SK-N-SH (cell line): ENCODE measurements around the gene EVI5. TPM values are rescaled to one million over a fixed set of nuclear protein-coding genes. Genes with fewer than 3 reads are reported as not detected.

ENCODE experiments used
- CTCF ChIA-PET: fragments of 300-600, 350-600 bp; formaldehyde crosslinking; extraction: SDS; loops from one replicate; lab custom pipeline; 2021; lab: Yijun Ruan, JAX
- POLR2A ChIA-PET: fragments of 350-600 bp; sonication (Branson Sonifier 250); formaldehyde crosslinking; extraction: SDS; loops from one replicate; lab custom pipeline; 2020; ENCODE audit warnings: antibody characterized with exemption, inconsistent platforms; lab: Yijun Ruan, JAX
- DNase-seq: peaks from one replicate; pipeline ENCODE4 v3.0.0; 2012
- H2AFZ ChIP-seq: fragments of 200-600 bp; sonication (generic); 2 replicates; pipeline ENCODE4 v1.8.1; 2016; ENCODE audit warnings: antibody characterized with exemption, mild to moderate bottlenecking, low read depth
- H3F3A ChIP-seq: fragments of 200-600 bp; sonication (generic); replicated peaks from 2 replicates; pipeline ENCODE3; 2016; ENCODE audit warnings: antibody characterized with exemption, mild to moderate bottlenecking; ENCODE audit not compliant: insufficient read depth
- H3K27ac ChIP-seq, 2 experiments: fragments of 200-500 bp in 1 of 2; fragments of 200-600 bp in 1 of 2; sonication (Bioruptor generic) in 1 of 2; sonication (generic), shearing (Covaris generic) in 1 of 2; 2 replicates each; pipeline versions ENCODE4 v1.5.1 to v1.6.1; 2014 to 2016; ENCODE audit warnings: low read depth in 2 of 2, inconsistent platforms in 1 of 2, low read length in 1 of 2, mild to moderate bottlenecking in 1 of 2, mixed read lengths in 1 of 2
- H3K27me3 ChIP-seq: fragments of 200-600 bp; sonication (generic), shearing (Covaris generic); 2 replicates; pipeline ENCODE4 v1.6.1; 2016; ENCODE audit warnings: mixed run types; ENCODE audit not compliant: insufficient read depth
- H3K36me3 ChIP-seq, 2 experiments: fragments of 200-500 bp in 1 of 2; fragments of 200-600 bp in 1 of 2; sonication (Bioruptor generic) in 1 of 2; sonication (generic) in 1 of 2; replicated peaks in 1 of 2; 2 replicates each; pipeline versions ENCODE3 to v1.5.1; 2014 to 2016; ENCODE audit warnings: low read length in 1 of 2, mild to moderate bottlenecking in 1 of 2; ENCODE audit not compliant: insufficient read depth in 2 of 2, control insufficient read depth in 1 of 2
- H3K4me1 ChIP-seq, 2 experiments: fragments of 200-500 bp in 1 of 2; fragments of 200-600 bp in 1 of 2; sonication (Bioruptor generic) in 1 of 2; sonication (generic), shearing (Covaris generic) in 1 of 2; 2 replicates each; pipeline versions ENCODE4 v1.5.1 to v1.6.1; 2014 to 2016; ENCODE audit warnings: low read depth in 1 of 2, low read length in 1 of 2, mixed run types in 1 of 2; ENCODE audit not compliant: insufficient read depth in 2 of 2, control insufficient read depth in 1 of 2
- H3K4me2 ChIP-seq: fragments of 200-600 bp; sonication (generic), shearing (Covaris generic); 2 replicates; pipeline ENCODE4 v1.6.1; 2017; ENCODE audit warnings: mixed run types
- H3K4me3 ChIP-seq, 2 experiments: fragments of 200-500 bp in 1 of 2; fragments of 200-600 bp in 1 of 2; sonication (Bioruptor generic) in 1 of 2; sonication (generic), shearing (Covaris generic) in 1 of 2; 2 replicates each; pipeline versions ENCODE4 v1.5.1 to v1.8.1; 2014 to 2016; ENCODE audit warnings: low read depth in 2 of 2, inconsistent platforms in 1 of 2, low read length in 1 of 2, mild to moderate bottlenecking in 1 of 2, mixed read lengths in 1 of 2, moderate library complexity in 1 of 2
- H3K79me2 ChIP-seq: fragments of 200-600 bp; sonication (generic); 2 replicates; pipeline ENCODE4 v1.8.1; 2017; ENCODE audit warnings: mild to moderate bottlenecking; ENCODE audit not compliant: insufficient read depth
- H3K9ac ChIP-seq: fragments of 200-600 bp; sonication (generic); 2 replicates; pipeline ENCODE4 v1.6.1; 2017; ENCODE audit warnings: mixed run types
- H3K9me2 ChIP-seq: fragments of 200-600 bp; sonication (generic); 2 replicates; pipeline ENCODE4 v1.6.1; 2017; ENCODE audit warnings: mixed run types
- H3K9me3 ChIP-seq: fragments of 200-600 bp; sonication (generic); 2 replicates; pipeline ENCODE4 v1.6.1; 2017; ENCODE audit warnings: mixed run types, mild to moderate bottlenecking, moderate library complexity
- H4K20me1 ChIP-seq: fragments of 200-600 bp; sonication (generic); 2 replicates; pipeline ENCODE4 v1.6.1; 2017; ENCODE audit warnings: mild to moderate bottlenecking, mixed run types; ENCODE audit not compliant: insufficient read depth
- ELF1 ChIP-seq: IDR thresholded peaks from 2 replicates; pipeline ENCODE4 v1.4.0; 2012
- EZH2phosphoT487 ChIP-seq: fragments of 200-600 bp; sonication (generic); IDR thresholded peaks from 2 replicates; pipeline ENCODE4 v1.6.1; 2017; ENCODE audit warnings: low read depth, mixed run types, mild to moderate bottlenecking, antibody characterized with exemption, moderate library complexity, borderline replicate concordance
- FOSL2 ChIP-seq: IDR thresholded peaks from 2 replicates; pipeline ENCODE4 v1.4.0; 2012; ENCODE audit warnings: low read depth, mild to moderate bottlenecking, moderate library complexity, borderline replicate concordance
- FOXM1 ChIP-seq: IDR thresholded peaks from 2 replicates; pipeline ENCODE4 v1.4.0; 2012; ENCODE audit warnings: low read depth, mild to moderate bottlenecking
- GABPA ChIP-seq: IDR thresholded peaks from 2 replicates; pipeline ENCODE4 v1.4.0; 2012; ENCODE audit warnings: low read depth, mild to moderate bottlenecking
- GATA2 ChIP-seq: sonication (generic); formaldehyde crosslinking; IDR thresholded peaks from 2 replicates; pipeline ENCODE4 v1.5.0; 2020; ENCODE audit warnings: mild to moderate bottlenecking, missing genetic modification reagents
- MXI1 ChIP-seq: IDR thresholded peaks from 2 replicates; pipeline ENCODE4 v1.6.1; 2012; ENCODE audit warnings: mild to moderate bottlenecking, low read depth, low read length, improper control_type of control experiment
- POLR2AphosphoS5 ChIP-seq: IDR thresholded peaks from 2 replicates; pipeline ENCODE4 v1.6.1; 2012; ENCODE audit warnings: low read depth, low read length
- RCOR1 ChIP-seq: fragments of 150-350 bp; IDR thresholded peaks from 2 replicates; pipeline ENCODE4 v1.6.1; 2017; ENCODE audit warnings: antibody characterized with exemption, low read length
- SIN3A ChIP-seq: IDR thresholded peaks from 2 replicates; pipeline ENCODE4 v1.6.1; 2012; ENCODE audit warnings: low read depth, mild to moderate bottlenecking, low read length, moderate library complexity, borderline replicate concordance
- WGBS: methylation state at CpG from one replicate; pipeline ENCODE4 v1.1.6; 2017; ENCODE audit warnings: low lambda C conversion rate; 5-methylcytosine and 5-hydroxymethylcytosine counted together
- polyA plus RNA-seq, 3 experiments: library from polyadenylated mRNA; depleted of rRNA; stranded (reverse); fragments of >200 nt; gene quantifications; 2 replicates each; pipeline ENCODE4 v1.2.3, GENCODE V29; 2012
- TF ChIP-seq, protein P1 (sequence below): fragments of 150-350 bp; IDR thresholded peaks from 2 replicates; pipeline ENCODE4 v1.6.1; 2016; ENCODE audit warnings: mild to moderate bottlenecking, low read depth, low read length
- TF ChIP-seq, protein P2 (sequence below): fragments of 200-600 bp; sonication (generic); IDR thresholded peaks from 2 replicates; pipeline ENCODE4 v1.6.1; 2017; ENCODE audit warnings: antibody characterized with exemption, mild to moderate bottlenecking, moderate library complexity
- TF ChIP-seq, protein P3 (sequence below): IDR thresholded peaks from 2 replicates; pipeline ENCODE4; 2012
- TF ChIP-seq, protein P4 (sequence below): IDR thresholded peaks from 2 replicates; pipeline ENCODE4 v1.6.1; 2012; ENCODE audit warnings: mild to moderate bottlenecking, low read depth, low read length, moderate library complexity

EVI5 gene
- polyA plus RNA-seq, 1 of the 3 experiments (the other 2 are of a cell fraction), result 5.7 TPM

DNA sequence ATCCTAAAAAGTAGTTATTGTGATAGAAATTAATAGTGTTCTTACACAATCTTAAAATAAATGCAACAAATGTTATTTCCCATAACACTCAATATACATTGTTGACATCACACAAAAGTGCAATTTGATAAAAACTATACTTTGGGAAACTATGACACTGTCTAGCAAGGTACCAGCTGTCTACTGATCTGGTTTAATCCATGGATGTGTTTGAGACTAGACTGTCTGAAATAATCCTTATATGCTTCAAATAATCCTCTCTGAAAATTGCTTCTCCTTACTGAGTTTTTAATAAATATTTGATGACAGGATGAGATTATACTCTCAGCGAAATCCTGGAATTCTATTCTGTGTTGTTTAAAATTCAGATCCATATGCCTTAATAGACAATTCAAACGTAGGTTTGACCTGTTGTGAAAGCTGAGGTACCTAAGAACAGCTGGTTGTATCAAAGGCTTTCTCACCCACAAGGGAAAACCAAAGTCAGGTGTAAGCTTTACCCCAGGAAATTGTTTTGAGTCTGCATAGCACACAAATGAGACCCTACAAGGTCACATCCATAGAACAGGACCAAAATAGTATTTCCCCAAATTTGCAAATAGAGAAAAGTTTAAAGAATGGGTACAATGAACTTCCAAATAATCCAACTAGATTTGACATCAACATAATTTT, 289.4 kb downstream of the EVI5 start:
- H3K4me1 ChIP-seq, result no peaks in the 10 kb centered on the region
- H3K4me2 ChIP-seq, result no peak overlapping the region
- H3F3A ChIP-seq, result no peaks in the 10 kb centered on the region
- H3K9me3 ChIP-seq, result no peaks in the 10 kb centered on the region
- H3K27me3 ChIP-seq, result no peaks in the 10 kb centered on the region; the same call in 1 of the 2 replicates
- no peaks in the 10 kb centered on the region for H3K79me2 ChIP-seq
- CTCF ChIA-PET, result no interaction called here
- TF ChIP-seq MXI1 (no peak), FOSL2 (no peak)
- TF ChIP-seq, all 33 proteins: peak for 0
- H4K20me1 ChIP-seq, result no peaks in the 10 kb centered on the region
- H3K9me2 ChIP-seq, result no peaks in the 10 kb centered on the region
- H3K9ac ChIP-seq, result no peak overlapping the region
- DNase-seq, result no peak
- H3K27ac ChIP-seq, result no peak overlapping the region
- no peaks in the 10 kb centered on the region for H3K36me3 ChIP-seq
- H3K4me3 ChIP-seq, result no peak overlapping the region
- 13% methylated on average over 2 of the region's 2 CpGs for WGBS
- POLR2A ChIA-PET, result no interaction called here
- no peak overlapping the region for H2AFZ ChIP-seq

DNA sequence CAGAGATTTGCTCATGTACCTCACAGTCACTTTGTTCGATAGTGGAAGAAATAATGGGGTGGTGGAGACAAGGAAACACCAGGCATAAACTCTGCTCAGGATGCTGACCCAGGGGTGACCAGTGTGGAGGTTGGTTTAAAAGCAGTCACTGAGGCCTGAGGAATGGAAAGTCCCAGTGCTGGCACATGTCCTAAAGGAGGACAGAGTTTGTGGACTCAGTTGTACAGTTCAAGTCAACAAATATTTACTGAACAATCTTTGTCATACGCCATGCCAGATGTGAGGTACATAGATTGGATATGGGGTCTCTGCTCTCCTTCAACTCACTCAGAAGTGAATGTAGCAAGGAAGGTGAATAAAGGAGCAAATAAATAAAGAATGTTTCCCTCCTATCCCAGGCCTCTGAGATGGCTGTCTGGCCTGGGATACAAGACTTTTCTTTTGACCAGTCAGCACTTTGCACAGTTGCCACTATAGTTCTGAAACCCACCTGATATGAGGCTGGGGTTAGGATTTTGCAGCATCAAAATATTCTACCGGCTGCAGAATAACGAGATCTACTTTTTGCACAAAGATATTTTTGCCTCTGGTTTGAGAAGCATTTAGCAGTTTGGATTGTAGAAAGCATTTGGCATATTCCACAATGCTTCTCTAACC, 290.3 kb downstream of the EVI5 start:
- H3F3A ChIP-seq, result no peaks in the 10 kb centered on the region
- H3K9me3 ChIP-seq, result no peaks in the 10 kb centered on the region
- H3K79me2 ChIP-seq, result no peaks in the 10 kb centered on the region
- H3K27me3 ChIP-seq, result no peaks in the 10 kb centered on the region; the same call in 1 of the 2 replicates
- no peaks in the 10 kb centered on the region for H3K4me1 ChIP-seq
- H3K36me3 ChIP-seq, result no peaks in the 10 kb centered on the region
- no peak overlapping the region for H3K4me3 ChIP-seq
- H2AFZ ChIP-seq, result no peak overlapping the region
- DNase-seq, result no peak
- H4K20me1 ChIP-seq, result no peaks in the 10 kb centered on the region
- WGBS, result 55% methylated on average over 4 of the region's 4 CpGs
- no peak overlapping the region for H3K27ac ChIP-seq
- TF ChIP-seq, protein P1, sequence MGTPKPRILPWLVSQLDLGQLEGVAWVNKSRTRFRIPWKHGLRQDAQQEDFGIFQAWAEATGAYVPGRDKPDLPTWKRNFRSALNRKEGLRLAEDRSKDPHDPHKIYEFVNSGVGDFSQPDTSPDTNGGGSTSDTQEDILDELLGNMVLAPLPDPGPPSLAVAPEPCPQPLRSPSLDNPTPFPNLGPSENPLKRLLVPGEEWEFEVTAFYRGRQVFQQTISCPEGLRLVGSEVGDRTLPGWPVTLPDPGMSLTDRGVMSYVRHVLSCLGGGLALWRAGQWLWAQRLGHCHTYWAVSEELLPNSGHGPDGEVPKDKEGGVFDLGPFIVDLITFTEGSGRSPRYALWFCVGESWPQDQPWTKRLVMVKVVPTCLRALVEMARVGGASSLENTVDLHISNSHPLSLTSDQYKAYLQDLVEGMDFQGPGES, result no peak
- TF ChIP-seq, protein P2, sequence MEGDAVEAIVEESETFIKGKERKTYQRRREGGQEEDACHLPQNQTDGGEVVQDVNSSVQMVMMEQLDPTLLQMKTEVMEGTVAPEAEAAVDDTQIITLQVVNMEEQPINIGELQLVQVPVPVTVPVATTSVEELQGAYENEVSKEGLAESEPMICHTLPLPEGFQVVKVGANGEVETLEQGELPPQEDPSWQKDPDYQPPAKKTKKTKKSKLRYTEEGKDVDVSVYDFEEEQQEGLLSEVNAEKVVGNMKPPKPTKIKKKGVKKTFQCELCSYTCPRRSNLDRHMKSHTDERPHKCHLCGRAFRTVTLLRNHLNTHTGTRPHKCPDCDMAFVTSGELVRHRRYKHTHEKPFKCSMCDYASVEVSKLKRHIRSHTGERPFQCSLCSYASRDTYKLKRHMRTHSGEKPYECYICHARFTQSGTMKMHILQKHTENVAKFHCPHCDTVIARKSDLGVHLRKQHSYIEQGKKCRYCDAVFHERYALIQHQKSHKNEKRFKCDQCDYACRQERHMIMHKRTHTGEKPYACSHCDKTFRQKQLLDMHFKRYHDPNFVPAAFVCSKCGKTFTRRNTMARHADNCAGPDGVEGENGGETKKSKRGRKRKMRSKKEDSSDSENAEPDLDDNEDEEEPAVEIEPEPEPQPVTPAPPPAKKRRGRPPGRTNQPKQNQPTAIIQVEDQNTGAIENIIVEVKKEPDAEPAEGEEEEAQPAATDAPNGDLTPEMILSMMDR, result no peak
- TF ChIP-seq, protein P3, sequence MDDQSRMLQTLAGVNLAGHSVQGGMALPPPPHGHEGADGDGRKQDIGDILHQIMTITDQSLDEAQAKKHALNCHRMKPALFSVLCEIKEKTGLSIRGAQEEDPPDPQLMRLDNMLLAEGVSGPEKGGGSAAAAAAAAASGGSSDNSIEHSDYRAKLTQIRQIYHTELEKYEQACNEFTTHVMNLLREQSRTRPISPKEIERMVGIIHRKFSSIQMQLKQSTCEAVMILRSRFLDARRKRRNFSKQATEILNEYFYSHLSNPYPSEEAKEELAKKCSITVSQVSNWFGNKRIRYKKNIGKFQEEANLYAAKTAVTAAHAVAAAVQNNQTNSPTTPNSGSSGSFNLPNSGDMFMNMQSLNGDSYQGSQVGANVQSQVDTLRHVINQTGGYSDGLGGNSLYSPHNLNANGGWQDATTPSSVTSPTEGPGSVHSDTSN, result no peak
- TF ChIP-seq, protein P4, sequence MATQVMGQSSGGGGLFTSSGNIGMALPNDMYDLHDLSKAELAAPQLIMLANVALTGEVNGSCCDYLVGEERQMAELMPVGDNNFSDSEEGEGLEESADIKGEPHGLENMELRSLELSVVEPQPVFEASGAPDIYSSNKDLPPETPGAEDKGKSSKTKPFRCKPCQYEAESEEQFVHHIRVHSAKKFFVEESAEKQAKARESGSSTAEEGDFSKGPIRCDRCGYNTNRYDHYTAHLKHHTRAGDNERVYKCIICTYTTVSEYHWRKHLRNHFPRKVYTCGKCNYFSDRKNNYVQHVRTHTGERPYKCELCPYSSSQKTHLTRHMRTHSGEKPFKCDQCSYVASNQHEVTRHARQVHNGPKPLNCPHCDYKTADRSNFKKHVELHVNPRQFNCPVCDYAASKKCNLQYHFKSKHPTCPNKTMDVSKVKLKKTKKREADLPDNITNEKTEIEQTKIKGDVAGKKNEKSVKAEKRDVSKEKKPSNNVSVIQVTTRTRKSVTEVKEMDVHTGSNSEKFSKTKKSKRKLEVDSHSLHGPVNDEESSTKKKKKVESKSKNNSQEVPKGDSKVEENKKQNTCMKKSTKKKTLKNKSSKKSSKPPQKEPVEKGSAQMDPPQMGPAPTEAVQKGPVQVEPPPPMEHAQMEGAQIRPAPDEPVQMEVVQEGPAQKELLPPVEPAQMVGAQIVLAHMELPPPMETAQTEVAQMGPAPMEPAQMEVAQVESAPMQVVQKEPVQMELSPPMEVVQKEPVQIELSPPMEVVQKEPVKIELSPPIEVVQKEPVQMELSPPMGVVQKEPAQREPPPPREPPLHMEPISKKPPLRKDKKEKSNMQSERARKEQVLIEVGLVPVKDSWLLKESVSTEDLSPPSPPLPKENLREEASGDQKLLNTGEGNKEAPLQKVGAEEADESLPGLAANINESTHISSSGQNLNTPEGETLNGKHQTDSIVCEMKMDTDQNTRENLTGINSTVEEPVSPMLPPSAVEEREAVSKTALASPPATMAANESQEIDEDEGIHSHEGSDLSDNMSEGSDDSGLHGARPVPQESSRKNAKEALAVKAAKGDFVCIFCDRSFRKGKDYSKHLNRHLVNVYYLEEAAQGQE, result no peak
- TF ChIP-seq GABPA (no peak), RCOR1 (no peak), EZH2phosphoT487 (no peak), FOXM1 (no peak), GATA2 (CRISPR knock-in tag) (no peak), ELF1 (no peak), MXI1 (no peak), POLR2AphosphoS5 (no peak), SIN3A (no peak)
- ChIA-PET POLR2A (no interaction called here), CTCF (no interaction called here)
- H3K9me2 ChIP-seq, result no peaks in the 10 kb centered on the region
- no peak overlapping the region for H3K9ac ChIP-seq
- H3K4me2 ChIP-seq, result no peak overlapping the region
